HG03103 (cell line): ENCODE data around the gene RNF133.
"Not testable (repeated sequence)": the region's sequence is repeated elsewhere in the genome, so short reads cannot be mapped to it uniquely, and the experiment has no call there.

Experiments used
- ATAC-seq: cut with Tn5 transposase; IDR thresholded peaks from one replicate; pipeline ENCODE4 v1.9.1; 2021; ENCODE audit warnings: low read depth; ENCODE audit not compliant: unreplicated experiment

RNF133 gene

GRCh38 chr7:122691569-122692235 lies 7.2 kb downstream of the RNF133 start:
- ATAC-seq, result no peak

GRCh38 chr7:122689346-122690109 lies 9.4 kb downstream of the RNF133 start:
- ATAC-seq, result no peak

GRCh38 chr7:122688400-122688998 lies 10.4 kb downstream of the RNF133 start:
- no peak for ATAC-seq

- ATAC-seq, result no peak
Observed at GRCh38 chr7:122686360-122686878, 12.5 kb downstream of the RNF133 start.

GRCh38 chr7:122684504-122684903 lies 14.4 kb downstream of the RNF133 start:
- ATAC-seq, result no peak

GRCh38 chr7:122682815-122683550 lies 15.9 kb downstream of the RNF133 start:
- no peak for ATAC-seq

- not testable (repeated sequence) for ATAC-seq
Observed at GRCh38 chr7:122681186-122681585, 17.7 kb downstream of the RNF133 start.

- ATAC-seq, result no peak
Observed at GRCh38 chr7:122679813-122680212, 19.1 kb downstream of the RNF133 start.

GRCh38 chr7:122679269-122679709 lies 19.6 kb downstream of the RNF133 start:
- not testable (repeated sequence) for ATAC-seq

- ATAC-seq, result no peak
Observed at GRCh38 chr7:122677149-122677548, 21.8 kb downstream of the RNF133 start.

- ATAC-seq, result no peak
Observed at GRCh38 chr7:122676466-122676865, 22.5 kb downstream of the RNF133 start.

GRCh38 chr7:122675621-122676020 lies 23.3 kb downstream of the RNF133 start:
- ATAC-seq, result no peak

GRCh38 chr7:122675011-122675410 lies 23.9 kb downstream of the RNF133 start:
- no peak for ATAC-seq

- no peak for ATAC-seq
Observed at GRCh38 chr7:122674502-122674901, 24.4 kb downstream of the RNF133 start.

- no peak for ATAC-seq
Observed at GRCh38 chr7:122673951-122674350, 25.0 kb downstream of the RNF133 start.

GRCh38 chr7:122672536-122672935 lies 26.4 kb downstream of the RNF133 start:
- ATAC-seq, result no peak

GRCh38 chr7:122663733-122664132 lies 35.2 kb downstream of the RNF133 start:
- no peak for ATAC-seq

GRCh38 chr7:122658856-122659255 lies 40.1 kb downstream of the RNF133 start:
- no peak for ATAC-seq

GRCh38 chr7:122653685-122654084 lies 45.2 kb downstream of the RNF133 start:
- ATAC-seq, result no peak

GRCh38 chr7:122652876-122653275 lies 46.0 kb downstream of the RNF133 start:
- ATAC-seq, result no peak

GRCh38 chr7:122651451-122651850 lies 47.5 kb downstream of the RNF133 start:
- ATAC-seq, result no peak
